HFFc6 (cell line): ENCODE data around the gene TMEM128. TPM values are rescaled to one million over a fixed set of nuclear protein-coding genes. Genes with fewer than 3 reads are reported as not detected.
A peak's percentile ranks its signal among the peaks of the same experiment; 100 is the strongest.

Experiments
- DNase-seq: peaks from one replicate; pipeline ENCODE4 v3.0.0-alpha.2; 2018
- H3K27ac Mint-ChIP-seq: 2 replicates; pipeline ENCODE4 v1.8.0; 2020; ENCODE audit warnings: mild to moderate bottlenecking, mixed read lengths
- H3K27me3 Mint-ChIP-seq: 2 replicates; pipeline ENCODE4 v1.8.0; 2021; ENCODE audit warnings: mild to moderate bottlenecking, moderate library complexity, mixed read lengths; ENCODE audit not compliant: insufficient read depth
- H3K36me3 Mint-ChIP-seq: 2 replicates; pipeline ENCODE4 v1.8.0; 2021; ENCODE audit warnings: low read depth, mixed read lengths
- H3K4me1 Mint-ChIP-seq: 2 replicates; pipeline ENCODE4 v1.8.0; 2020; ENCODE audit warnings: low read depth, mixed read lengths
- H3K4me3 Mint-ChIP-seq: 2 replicates; pipeline ENCODE4 v1.8.0; 2020; ENCODE audit warnings: mild to moderate bottlenecking, moderate library complexity, mixed read lengths
- H3K9me3 Mint-ChIP-seq: 2 replicates; pipeline ENCODE4 v1.8.0; 2020; ENCODE audit warnings: mild to moderate bottlenecking, mixed read lengths
- total RNA-seq, 6 experiments: library from RNA; stranded (reverse); fragmentation: NEBNext Ultra II Directional; extraction: Animal tissue kit (Norgen Biotek cat#: 25700); gene quantifications; 2 replicates in 1 of 6; 3 replicates in 5 of 6; pipeline ENCODE4 v1.2.3, GENCODE V29; 2021
- TF ChIP-seq, protein P1 (sequence below): fragments of 200-600 bp; sonication (generic); IDR thresholded peaks from 2 replicates; pipeline ENCODE4 v1.5.0; 2021; ENCODE audit warnings: antibody characterized with exemption, mild to moderate bottlenecking

TMEM128 gene
- total RNA-seq, 6 experiments from 2014 or later = 19.2 to 22.7 (median 21.7) TPM

DNA sequence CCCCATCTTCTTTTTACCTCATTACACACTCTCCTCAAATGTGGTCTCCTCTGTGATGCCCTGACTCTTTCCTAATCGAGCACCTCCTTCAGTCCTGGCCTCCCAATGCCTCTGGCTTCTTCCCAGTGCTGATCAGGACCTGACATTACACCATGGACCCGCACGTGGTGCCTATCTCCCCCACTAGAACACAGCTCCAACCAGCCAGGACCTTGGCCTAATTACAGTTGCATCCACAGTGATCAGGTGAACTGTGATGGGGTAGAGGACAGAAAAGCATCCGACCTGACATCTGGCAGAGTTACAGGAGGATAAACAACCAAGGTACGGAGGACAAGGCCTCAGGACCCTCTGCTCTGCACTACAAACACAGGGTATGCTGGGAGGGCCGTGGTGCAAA lies 29.5 kb upstream of the TMEM128 start:
- DNase-seq = no peak
- Mint-ChIP-seq H3K4me3 (no peak overlapping the region), H3K27me3 (no peaks in the 10 kb centered on the region; the same call in 1 of the 2 replicates), H3K36me3 (peaks cover 14% of the 10 kb centered on the region), H3K9me3 (no peaks in the 10 kb centered on the region), H3K27ac (no peak overlapping the region), H3K4me1 (no peaks in the 10 kb centered on the region)
- TF ChIP-seq, protein P1, sequence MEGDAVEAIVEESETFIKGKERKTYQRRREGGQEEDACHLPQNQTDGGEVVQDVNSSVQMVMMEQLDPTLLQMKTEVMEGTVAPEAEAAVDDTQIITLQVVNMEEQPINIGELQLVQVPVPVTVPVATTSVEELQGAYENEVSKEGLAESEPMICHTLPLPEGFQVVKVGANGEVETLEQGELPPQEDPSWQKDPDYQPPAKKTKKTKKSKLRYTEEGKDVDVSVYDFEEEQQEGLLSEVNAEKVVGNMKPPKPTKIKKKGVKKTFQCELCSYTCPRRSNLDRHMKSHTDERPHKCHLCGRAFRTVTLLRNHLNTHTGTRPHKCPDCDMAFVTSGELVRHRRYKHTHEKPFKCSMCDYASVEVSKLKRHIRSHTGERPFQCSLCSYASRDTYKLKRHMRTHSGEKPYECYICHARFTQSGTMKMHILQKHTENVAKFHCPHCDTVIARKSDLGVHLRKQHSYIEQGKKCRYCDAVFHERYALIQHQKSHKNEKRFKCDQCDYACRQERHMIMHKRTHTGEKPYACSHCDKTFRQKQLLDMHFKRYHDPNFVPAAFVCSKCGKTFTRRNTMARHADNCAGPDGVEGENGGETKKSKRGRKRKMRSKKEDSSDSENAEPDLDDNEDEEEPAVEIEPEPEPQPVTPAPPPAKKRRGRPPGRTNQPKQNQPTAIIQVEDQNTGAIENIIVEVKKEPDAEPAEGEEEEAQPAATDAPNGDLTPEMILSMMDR = no peak

DNA sequence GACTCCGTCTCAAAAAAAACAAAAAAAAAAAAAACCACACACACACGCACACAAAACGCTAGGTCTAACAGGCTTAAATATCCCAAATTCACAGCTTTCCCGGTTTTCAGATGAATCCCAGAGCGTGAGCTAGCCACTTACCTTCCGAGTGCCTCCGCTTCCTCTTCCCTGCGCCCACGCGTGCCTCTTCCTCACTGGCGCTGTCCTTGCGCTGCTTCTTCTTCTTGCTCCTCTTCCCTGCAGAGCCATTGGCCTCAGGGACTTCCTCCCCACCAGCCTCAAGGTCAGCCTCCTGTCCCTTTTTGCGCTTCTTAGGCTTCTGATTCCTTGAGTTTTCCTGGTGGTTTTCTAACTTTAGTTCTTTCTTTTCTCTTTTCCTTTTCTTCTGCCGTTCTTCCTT lies 26.2 kb upstream of the TMEM128 start:
- Mint-ChIP-seq H3K9me3 (no peaks in the 10 kb centered on the region), H3K4me1 (peaks cover 18% of the 10 kb centered on the region), H3K27ac (no peak overlapping the region), H3K27me3 (no peaks in the 10 kb centered on the region; the same call in none of the 2 replicates), H3K36me3 (peaks cover 11% of the 10 kb centered on the region), H3K4me3 (no peak overlapping the region)
- DNase-seq = no peak
- TF ChIP-seq, protein P1 = no peak

DNA sequence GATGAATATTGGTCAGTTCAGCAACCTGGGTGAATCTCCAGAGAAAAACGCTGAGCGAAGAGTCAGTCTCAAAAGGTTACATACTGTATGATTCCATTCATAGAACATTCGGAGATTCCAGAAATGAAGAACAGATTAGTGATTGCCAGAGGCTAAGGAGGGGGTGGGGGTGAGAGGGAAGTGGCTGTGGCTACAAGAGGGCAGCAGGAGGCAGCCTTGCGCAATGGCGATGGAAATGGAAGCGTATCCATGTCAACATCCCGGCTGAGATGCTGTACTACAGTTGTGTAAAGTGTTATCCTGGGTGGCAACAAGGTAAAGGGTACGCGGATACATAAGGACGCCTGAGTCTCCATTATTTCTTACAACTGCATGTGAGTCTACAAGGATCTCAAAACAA lies 23.9 kb upstream of the TMEM128 start:
- Mint-ChIP-seq H3K27ac (no peak overlapping the region), H3K27me3 (no peaks in the 10 kb centered on the region; the same call in none of the 2 replicates), H3K36me3 (peaks cover 11% of the 10 kb centered on the region), H3K9me3 (no peaks in the 10 kb centered on the region), H3K4me3 (no peak overlapping the region), H3K4me1 (peaks cover 18% of the 10 kb centered on the region)
- TF ChIP-seq, protein P1 = peak; percentile 15
- no peak for DNase-seq

DNA sequence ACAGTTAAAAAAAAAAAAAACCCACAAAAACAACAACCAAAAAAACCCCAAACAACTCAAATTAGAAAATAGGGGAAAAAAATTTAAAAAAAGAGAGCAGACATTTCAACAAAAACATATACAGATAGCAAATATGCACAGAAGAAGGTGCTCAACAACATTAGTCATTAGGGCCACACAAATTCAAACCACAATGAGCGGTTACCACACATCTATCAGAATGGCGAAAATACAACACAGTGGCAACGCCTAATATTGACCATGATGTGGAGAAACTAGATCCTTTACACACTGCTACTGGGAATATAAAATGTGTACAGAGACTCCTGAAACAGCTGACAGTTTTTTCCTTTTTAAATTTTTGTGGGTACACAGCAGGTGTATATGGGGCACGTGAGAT lies 22.5 kb upstream of the TMEM128 start:
- H3K36me3 Mint-ChIP-seq = peaks cover 11% of the 10 kb centered on the region
- H3K4me1 Mint-ChIP-seq = peaks cover 18% of the 10 kb centered on the region
- no peak overlapping the region for H3K27ac Mint-ChIP-seq
- TF ChIP-seq, protein P1 = no peak
- H3K4me3 Mint-ChIP-seq = no peak overlapping the region
- H3K27me3 Mint-ChIP-seq = peaks cover 2% of the 10 kb centered on the region
- DNase-seq = no peak
- H3K9me3 Mint-ChIP-seq = no peaks in the 10 kb centered on the region

DNA sequence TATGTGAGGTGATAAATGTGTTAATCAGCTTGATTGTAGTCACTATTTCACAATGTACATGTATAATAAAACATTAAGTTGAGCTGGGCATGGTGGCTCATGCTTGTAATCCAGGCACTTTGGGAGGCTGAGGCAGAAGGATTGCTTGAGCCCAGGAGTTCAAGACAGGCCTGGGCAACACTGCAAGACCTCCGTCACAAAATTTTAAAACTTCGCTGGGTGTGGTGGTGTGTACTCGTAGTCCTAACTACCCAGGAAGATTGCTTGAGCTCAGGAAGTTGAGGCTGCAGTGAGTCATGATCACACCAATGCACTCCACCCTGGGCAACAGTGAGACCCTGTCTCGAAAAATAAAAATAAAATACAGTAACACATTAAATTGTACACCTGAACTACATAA lies 21.8 kb upstream of the TMEM128 start:
- DNase-seq = no peak
- peak overlapping the region; percentile 34; the same call in 1 of the 2 replicates for H3K27ac Mint-ChIP-seq
- peaks cover 2% of the 10 kb centered on the region for H3K27me3 Mint-ChIP-seq
- TF ChIP-seq, protein P1 = no peak
- no peak overlapping the region for H3K4me3 Mint-ChIP-seq
- peaks cover 11% of the 10 kb centered on the region for H3K36me3 Mint-ChIP-seq
- H3K4me1 Mint-ChIP-seq = peaks cover 18% of the 10 kb centered on the region
- H3K9me3 Mint-ChIP-seq = no peaks in the 10 kb centered on the region

DNA sequence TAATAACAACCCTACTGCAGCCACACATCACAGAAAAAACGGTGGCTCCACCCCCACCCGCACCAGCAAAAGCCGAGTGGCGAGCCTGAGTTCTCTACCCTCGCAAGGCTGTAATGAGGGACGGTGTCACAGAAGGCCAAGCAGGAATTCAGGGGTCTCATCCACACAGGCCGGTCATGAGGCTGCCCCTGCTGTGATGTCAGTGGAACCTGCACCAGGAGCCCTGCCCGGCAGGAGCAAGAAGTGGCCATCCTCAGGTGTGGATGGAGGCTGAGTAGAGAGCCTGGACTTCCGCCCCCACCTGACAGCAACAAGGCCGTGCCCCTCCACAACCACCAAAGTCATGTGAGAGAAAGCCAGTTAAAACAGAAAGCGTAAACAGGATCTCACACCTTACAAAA lies 21.3 kb upstream of the TMEM128 start:
- Mint-ChIP-seq H3K27ac (no peak overlapping the region), H3K9me3 (no peaks in the 10 kb centered on the region), H3K4me1 (peaks cover 18% of the 10 kb centered on the region), H3K4me3 (no peak overlapping the region), H3K36me3 (peaks cover 6% of the 10 kb centered on the region), H3K27me3 (peaks cover 6% of the 10 kb centered on the region)
- TF ChIP-seq, protein P1 = no peak
- DNase-seq = no peak
